IMR-90 (cell line): ENCODE measurements around the gene SLC25A33.

ENCODE experiments used
- BHLHE40 ChIP-seq: fragments of 150-350 bp; IDR thresholded peaks from 2 replicates; pipeline ENCODE4 v1.6.1; 2016; ENCODE audit warnings: mild to moderate bottlenecking, low read depth, low read length
- CEBPB ChIP-seq: IDR thresholded peaks from 2 replicates; pipeline ENCODE4 v1.6.1; 2012; ENCODE audit warnings: low read depth, low read length, improper control_type of control experiment
- CTCF ChIP-seq: conservative IDR thresholded peaks from 2 replicates; pipeline ENCODE4 v1.5.1; 2012; ENCODE audit warnings: mild to moderate bottlenecking, low read depth, low read length, improper control_type of control experiment
- MAFK ChIP-seq: IDR thresholded peaks from 2 replicates; pipeline ENCODE4 v1.6.1; 2012; ENCODE audit warnings: low read depth, low read length, improper control_type of control experiment
- MAZ ChIP-seq: IDR thresholded peaks from 2 replicates; pipeline ENCODE4 v1.6.1; 2012; ENCODE audit warnings: low read depth, mild to moderate bottlenecking, low read length, improper control_type of control experiment, moderate library complexity, borderline replicate concordance
- POLR2A ChIP-seq: IDR thresholded peaks from 2 replicates; pipeline ENCODE4 v1.6.1; 2012; ENCODE audit warnings: mild to moderate bottlenecking, low read depth, low read length
- RAD21 ChIP-seq: IDR thresholded peaks from 2 replicates; pipeline ENCODE4 v1.6.1; 2012; ENCODE audit warnings: low read length, improper control_type of control experiment
- RFX5 ChIP-seq: IDR thresholded peaks from 2 replicates; pipeline ENCODE4 v1.8.0; 2012; ENCODE audit warnings: low read depth, mild to moderate bottlenecking, low read length, moderate library complexity
- SMC3 ChIP-seq: fragments of 150-350 bp; IDR thresholded peaks from 2 replicates; pipeline ENCODE4 v1.6.1; 2016; ENCODE audit warnings: low read depth, mild to moderate bottlenecking, antibody characterized with exemption, low read length, moderate library complexity
- TF ChIP-seq, protein P1 (sequence below): fragments of 150-350 bp; IDR thresholded peaks from 2 replicates; pipeline ENCODE4 v1.6.1; 2017; ENCODE audit warnings: mild to moderate bottlenecking, antibody characterized with exemption, low read length, low read depth

- TF ChIP-seq CTCF, result peak; percentile 87
- TF ChIP-seq POLR2A, result no peak
- no peak for TF ChIP-seq BHLHE40
- TF ChIP-seq, protein P1, sequence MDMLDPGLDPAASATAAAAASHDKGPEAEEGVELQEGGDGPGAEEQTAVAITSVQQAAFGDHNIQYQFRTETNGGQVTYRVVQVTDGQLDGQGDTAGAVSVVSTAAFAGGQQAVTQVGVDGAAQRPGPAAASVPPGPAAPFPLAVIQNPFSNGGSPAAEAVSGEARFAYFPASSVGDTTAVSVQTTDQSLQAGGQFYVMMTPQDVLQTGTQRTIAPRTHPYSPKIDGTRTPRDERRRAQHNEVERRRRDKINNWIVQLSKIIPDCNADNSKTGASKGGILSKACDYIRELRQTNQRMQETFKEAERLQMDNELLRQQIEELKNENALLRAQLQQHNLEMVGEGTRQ, result no peak; the same call in 1 of the 2 replicates
- peak; percentile 95 for TF ChIP-seq MAZ
- TF ChIP-seq RFX5, result no peak
- TF ChIP-seq RAD21, result peak; percentile 46; the same call in 1 of the 2 replicates
- no peak for TF ChIP-seq MAFK
- TF ChIP-seq CEBPB, result no peak
- no peak for TF ChIP-seq SMC3
Observed at GRCh38 chr1:9588551-9589143, 49.4 kb downstream of the SLC25A33 start, which contains the start of gene TMEM201.
